Measurements from ENCODE around the gene SPCS3.
"Not testable (repeated sequence)": the region's sequence is repeated elsewhere in the genome, so short reads cannot be mapped to it uniquely, and the experiment has no call there.

Gene SPCS3

DNA sequence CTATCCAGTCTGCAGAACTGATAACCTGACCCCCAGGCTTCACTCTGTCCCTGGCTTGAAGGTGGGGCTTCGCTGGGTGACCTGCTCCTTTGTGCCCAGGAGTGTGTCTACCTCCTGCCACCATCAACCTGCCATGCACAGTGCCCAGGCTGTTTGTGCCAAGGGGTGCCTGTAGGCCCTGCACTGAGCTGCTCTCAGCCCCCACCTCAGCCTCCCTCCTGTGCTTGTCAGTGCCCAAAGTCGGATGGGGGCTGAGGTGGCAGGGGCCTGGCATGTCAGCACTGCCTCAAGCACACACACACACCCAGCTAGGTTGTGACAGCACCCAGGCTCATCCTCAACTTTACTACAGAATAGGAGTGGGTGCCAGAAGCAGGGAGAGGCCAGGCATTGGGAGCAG lies 23.5 kb downstream of the SPCS3 start:
- H3K9me3 ChIP-seq (ENCODE audit: low read length), result peaks cover 8% of the 10 kb centered on the region
- H2AFZ ChIP-seq (ENCODE audit: low read length), result no peak overlapping the region
- H3K4me1 ChIP-seq (ENCODE audit: insufficient read depth, low read length, severe bottlenecking), result peaks cover 8% of the 10 kb centered on the region
- no peaks in the 10 kb centered on the region for H4K20me1 ChIP-seq (ENCODE audit: insufficient read depth, low read length)
- 0 out of 2 replicates have a peak, but pooled peaks cover 3% of the 10 kb centered on the region for H3K36me3 ChIP-seq (ENCODE audit: insufficient read depth, low read length)
- no peak overlapping the region for H3K4me2 ChIP-seq (ENCODE audit: low read length)
- no peak overlapping the region for H3K9ac ChIP-seq (ENCODE audit: low read length)
- no peak overlapping the region for H3K27ac ChIP-seq (ENCODE audit: low read depth, low read length, poor library complexity, severe bottlenecking)
- no peaks in the 10 kb centered on the region for H3K9me2 ChIP-seq (ENCODE audit: low read depth, low read length)
- no peaks in the 10 kb centered on the region for H3F3A ChIP-seq (ENCODE audit: insufficient read depth, low read length)
- no peak overlapping the region for H3K4me3 ChIP-seq (ENCODE audit: low read depth, low read length, poor library complexity, severe bottlenecking)
- H3K79me2 ChIP-seq (ENCODE audit: insufficient read depth, low read length), result no peaks in the 10 kb centered on the region
- no peaks in the 10 kb centered on the region for H3K27me3 ChIP-seq (ENCODE audit: insufficient read depth, low read length)
- TF ChIP-seq, protein P1, sequence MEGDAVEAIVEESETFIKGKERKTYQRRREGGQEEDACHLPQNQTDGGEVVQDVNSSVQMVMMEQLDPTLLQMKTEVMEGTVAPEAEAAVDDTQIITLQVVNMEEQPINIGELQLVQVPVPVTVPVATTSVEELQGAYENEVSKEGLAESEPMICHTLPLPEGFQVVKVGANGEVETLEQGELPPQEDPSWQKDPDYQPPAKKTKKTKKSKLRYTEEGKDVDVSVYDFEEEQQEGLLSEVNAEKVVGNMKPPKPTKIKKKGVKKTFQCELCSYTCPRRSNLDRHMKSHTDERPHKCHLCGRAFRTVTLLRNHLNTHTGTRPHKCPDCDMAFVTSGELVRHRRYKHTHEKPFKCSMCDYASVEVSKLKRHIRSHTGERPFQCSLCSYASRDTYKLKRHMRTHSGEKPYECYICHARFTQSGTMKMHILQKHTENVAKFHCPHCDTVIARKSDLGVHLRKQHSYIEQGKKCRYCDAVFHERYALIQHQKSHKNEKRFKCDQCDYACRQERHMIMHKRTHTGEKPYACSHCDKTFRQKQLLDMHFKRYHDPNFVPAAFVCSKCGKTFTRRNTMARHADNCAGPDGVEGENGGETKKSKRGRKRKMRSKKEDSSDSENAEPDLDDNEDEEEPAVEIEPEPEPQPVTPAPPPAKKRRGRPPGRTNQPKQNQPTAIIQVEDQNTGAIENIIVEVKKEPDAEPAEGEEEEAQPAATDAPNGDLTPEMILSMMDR (IDR thresholded peaks at IDR 0.05; ENCODE audit: low read length), result no peak
- no peak for TF ChIP-seq EZH2 (IDR thresholded peaks at IDR 0.05; ENCODE audit: borderline replicate concordance, low read length)

DNA sequence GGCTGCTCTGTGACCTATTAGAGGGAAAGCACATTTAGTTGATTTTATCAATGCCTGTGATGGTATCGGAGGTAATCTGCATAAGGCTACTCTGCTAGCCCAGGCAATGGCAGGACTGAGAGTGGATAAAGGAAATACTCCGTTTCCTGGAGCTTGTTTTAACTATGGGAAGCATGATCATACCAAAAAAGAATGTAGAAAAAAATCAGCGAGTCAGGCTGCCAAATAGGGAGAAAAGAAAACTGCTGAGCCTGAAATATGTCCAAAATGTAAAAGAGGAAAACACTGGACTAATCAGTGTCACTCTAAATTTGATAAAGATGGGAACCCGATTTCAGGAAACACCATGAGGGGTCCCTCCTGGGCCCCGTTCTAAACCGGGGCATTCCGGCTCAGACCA lies 25.6 kb downstream of the SPCS3 start:
- H4K20me1 ChIP-seq (ENCODE audit: insufficient read depth, low read length), result not testable (repeated sequence)

DNA sequence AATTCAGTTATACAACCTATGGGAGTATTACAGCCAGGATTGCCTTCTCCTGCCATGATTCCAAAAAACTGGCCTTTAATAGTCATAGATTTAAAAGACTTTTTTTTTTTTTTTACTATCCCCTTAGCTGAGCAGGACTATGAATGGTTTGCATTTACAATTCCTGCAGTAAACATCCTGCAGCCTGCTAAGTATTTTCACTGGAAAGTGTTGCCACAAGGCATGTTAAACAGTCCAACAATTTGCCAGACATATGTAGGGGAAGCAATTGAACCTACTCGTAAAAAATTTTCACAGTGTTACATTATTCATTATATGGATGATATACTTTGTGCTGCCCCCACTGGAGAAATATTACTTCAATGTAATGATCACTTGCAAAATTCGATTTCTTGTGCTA lies 27.1 kb downstream of the SPCS3 start:
- not testable (repeated sequence) for H3K4me1 ChIP-seq (ENCODE audit: insufficient read depth, low read length, severe bottlenecking); H3K27ac ChIP-seq (ENCODE audit: low read depth, low read length, poor library complexity, severe bottlenecking); H3K9me2 ChIP-seq (ENCODE audit: low read depth, low read length); H3K36me3 ChIP-seq (ENCODE audit: insufficient read depth, low read length); H2AFZ ChIP-seq (ENCODE audit: low read length); H3K27me3 ChIP-seq (ENCODE audit: insufficient read depth, low read length); H3F3A ChIP-seq (ENCODE audit: insufficient read depth, low read length); H3K4me2 ChIP-seq (ENCODE audit: low read length); H3K79me2 ChIP-seq (ENCODE audit: insufficient read depth, low read length); H3K9me3 ChIP-seq (ENCODE audit: low read length); H3K4me3 ChIP-seq (ENCODE audit: low read depth, low read length, poor library complexity, severe bottlenecking); H4K20me1 ChIP-seq (ENCODE audit: insufficient read depth, low read length); H3K9ac ChIP-seq (ENCODE audit: low read length)

More for the DNA sequence above, 25.6 kb downstream of the SPCS3 start:
- not testable (repeated sequence) for H3K79me2 ChIP-seq (ENCODE audit: insufficient read depth, low read length); H3K27ac ChIP-seq (ENCODE audit: low read depth, low read length, poor library complexity, severe bottlenecking); H3K9me2 ChIP-seq (ENCODE audit: low read depth, low read length); H3K4me1 ChIP-seq (ENCODE audit: insufficient read depth, low read length, severe bottlenecking); H3K27me3 ChIP-seq (ENCODE audit: insufficient read depth, low read length); H3K36me3 ChIP-seq (ENCODE audit: insufficient read depth, low read length); H2AFZ ChIP-seq (ENCODE audit: low read length); H3K9ac ChIP-seq (ENCODE audit: low read length); H3F3A ChIP-seq (ENCODE audit: insufficient read depth, low read length); H3K9me3 ChIP-seq (ENCODE audit: low read length); H3K4me2 ChIP-seq (ENCODE audit: low read length); H3K4me3 ChIP-seq (ENCODE audit: low read depth, low read length, poor library complexity, severe bottlenecking)

DNA sequence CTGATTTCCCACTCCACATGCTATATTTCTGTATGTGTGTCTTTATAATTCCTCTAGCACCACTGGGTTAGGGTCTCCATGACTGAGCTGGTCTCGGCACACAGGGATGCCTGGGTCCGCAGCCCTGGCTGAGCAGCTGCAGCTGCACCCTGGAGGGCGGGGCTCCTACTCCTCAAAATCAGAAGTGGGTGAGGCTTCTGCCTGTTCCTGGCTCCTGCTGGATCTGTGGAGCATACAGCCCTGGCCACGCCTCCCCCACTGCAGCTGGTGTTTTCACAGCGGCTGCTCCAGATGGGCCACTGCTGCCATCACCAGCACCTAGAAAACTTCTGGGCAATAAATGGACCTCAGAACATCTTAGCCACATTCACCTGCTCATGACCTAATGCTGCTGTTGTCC lies 30.9 kb downstream of the SPCS3 start:
- 0 out of 2 replicates have a peak, but pooled peaks cover 3% of the 10 kb centered on the region for H3K9me3 ChIP-seq (ENCODE audit: low read length)
- no peaks in the 10 kb centered on the region for H3K36me3 ChIP-seq (ENCODE audit: insufficient read depth, low read length)
- H3K4me3 ChIP-seq (ENCODE audit: low read depth, low read length, poor library complexity, severe bottlenecking), result no peak overlapping the region
- H3K27me3 ChIP-seq (ENCODE audit: insufficient read depth, low read length), result no peaks in the 10 kb centered on the region
- no peaks in the 10 kb centered on the region for H3F3A ChIP-seq (ENCODE audit: insufficient read depth, low read length)
- H4K20me1 ChIP-seq (ENCODE audit: insufficient read depth, low read length), result no peaks in the 10 kb centered on the region
- H3K27ac ChIP-seq (ENCODE audit: low read depth, low read length, poor library complexity, severe bottlenecking), result no peak overlapping the region
- TF ChIP-seq, protein P1 (IDR thresholded peaks at IDR 0.05; ENCODE audit: low read length), result no peak
- no peak for TF ChIP-seq EZH2 (IDR thresholded peaks at IDR 0.05; ENCODE audit: borderline replicate concordance, low read length)
- no peak overlapping the region for H3K9ac ChIP-seq (ENCODE audit: low read length)
- H2AFZ ChIP-seq (ENCODE audit: low read length), result no peak overlapping the region
- no peaks in the 10 kb centered on the region for H3K9me2 ChIP-seq (ENCODE audit: low read depth, low read length)
- no peak overlapping the region for H3K4me2 ChIP-seq (ENCODE audit: low read length)
- no peaks in the 10 kb centered on the region for H3K4me1 ChIP-seq (ENCODE audit: insufficient read depth, low read length, severe bottlenecking)
- H3K79me2 ChIP-seq (ENCODE audit: insufficient read depth, low read length), result no peaks in the 10 kb centered on the region
